KMS-11 (cell line): Measurements from ENCODE around the gene ISM2.

Source experiments
- H2AFZ ChIP-seq: fragments of 200-600 bp; sonication (generic); 2 replicates; pipeline ENCODE4 v1.6.1; 2016; ENCODE audit warnings: antibody characterized with exemption, mixed run types, low read depth
- H3K27ac ChIP-seq: fragments of 200-600 bp; sonication (generic); 2 replicates; pipeline ENCODE4 v1.6.1; 2016; ENCODE audit warnings: mild to moderate bottlenecking, mixed run types
- H3K27me3 ChIP-seq: fragments of 200-600 bp; sonication (generic); 2 replicates; pipeline ENCODE4 v1.6.1; 2017; ENCODE audit warnings: mild to moderate bottlenecking, low read depth, mixed run types, moderate library complexity; ENCODE audit not compliant: insufficient read depth
- H3K36me3 ChIP-seq: fragments of 200-600 bp; sonication (generic); 2 replicates; pipeline ENCODE4 v1.6.1; 2017; ENCODE audit warnings: mild to moderate bottlenecking, mixed run types; ENCODE audit not compliant: insufficient read depth
- H3K4me1 ChIP-seq: fragments of 200-600 bp; sonication (generic); 2 replicates; pipeline ENCODE4 v1.6.1; 2016; ENCODE audit warnings: mild to moderate bottlenecking, low read depth, mixed run types; ENCODE audit not compliant: poor library complexity, severe bottlenecking
- H3K4me2 ChIP-seq: fragments of 200-600 bp; sonication (generic); 2 replicates; pipeline ENCODE4 v1.7.0; 2016; ENCODE audit warnings: mild to moderate bottlenecking, mixed run types
- H3K4me3 ChIP-seq: fragments of 200-600 bp; sonication (generic); IDR thresholded peaks from 2 replicates; pipeline ENCODE4 v1.6.1; 2017; ENCODE audit warnings: low read depth, low read length, mixed read lengths; ENCODE audit not compliant: insufficient read depth
- H3K79me2 ChIP-seq: fragments of 200-600 bp; sonication (generic); 2 replicates; pipeline ENCODE4 v1.6.1; 2016; ENCODE audit warnings: low read depth, mixed run types; ENCODE audit not compliant: insufficient read depth
- H3K9ac ChIP-seq: fragments of 200-600 bp; sonication (generic); 2 replicates; pipeline ENCODE4 v1.6.1; 2016; ENCODE audit warnings: mild to moderate bottlenecking, mixed run types
- H4K20me1 ChIP-seq: fragments of 200-600 bp; sonication (generic); 2 replicates; pipeline ENCODE4 v1.6.1; 2016; ENCODE audit warnings: mild to moderate bottlenecking, mixed run types; ENCODE audit not compliant: insufficient read depth
- TF ChIP-seq, protein P1 (sequence below): fragments of 200-600 bp; sonication (generic); conservative IDR thresholded peaks from 2 replicates; pipeline ENCODE4 v1.6.1; 2017; ENCODE audit warnings: low read depth, mild to moderate bottlenecking, antibody characterized with exemption, low read length, moderate library complexity, mixed read lengths

Gene ISM2

DNA sequence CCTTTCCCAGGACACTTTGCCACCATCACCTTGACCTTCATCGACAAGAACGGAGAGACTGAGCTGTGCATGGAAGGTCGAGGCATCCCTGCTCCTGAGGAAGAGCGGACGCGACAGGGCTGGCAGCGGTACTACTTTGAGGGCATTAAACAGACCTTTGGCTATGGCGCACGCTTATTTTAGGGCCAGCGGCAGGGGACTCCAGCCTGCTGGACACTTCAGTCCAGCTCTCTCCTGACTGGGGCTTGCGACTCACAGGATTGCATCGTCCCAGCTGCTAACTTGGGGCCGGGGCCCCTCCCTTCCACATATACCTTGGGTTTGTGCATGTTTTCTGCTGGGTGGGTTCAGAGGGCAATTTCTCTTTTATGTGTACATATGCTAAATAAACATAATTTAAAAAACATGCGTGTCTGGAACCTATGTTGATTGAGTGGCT lies 29.5 kb downstream of the ISM2 start:
- no peaks in the 10 kb centered on the region for H3K27me3 ChIP-seq
- H3K27ac ChIP-seq, result no peak overlapping the region
- H2AFZ ChIP-seq, result no peak overlapping the region
- no peaks in the 10 kb centered on the region for H3K79me2 ChIP-seq
- H3K4me3 ChIP-seq, result no peak overlapping the region
- no peak overlapping the region for H3K9ac ChIP-seq
- no peaks in the 10 kb centered on the region for H3K4me1 ChIP-seq
- H4K20me1 ChIP-seq, result no peaks in the 10 kb centered on the region
- TF ChIP-seq, protein P1, sequence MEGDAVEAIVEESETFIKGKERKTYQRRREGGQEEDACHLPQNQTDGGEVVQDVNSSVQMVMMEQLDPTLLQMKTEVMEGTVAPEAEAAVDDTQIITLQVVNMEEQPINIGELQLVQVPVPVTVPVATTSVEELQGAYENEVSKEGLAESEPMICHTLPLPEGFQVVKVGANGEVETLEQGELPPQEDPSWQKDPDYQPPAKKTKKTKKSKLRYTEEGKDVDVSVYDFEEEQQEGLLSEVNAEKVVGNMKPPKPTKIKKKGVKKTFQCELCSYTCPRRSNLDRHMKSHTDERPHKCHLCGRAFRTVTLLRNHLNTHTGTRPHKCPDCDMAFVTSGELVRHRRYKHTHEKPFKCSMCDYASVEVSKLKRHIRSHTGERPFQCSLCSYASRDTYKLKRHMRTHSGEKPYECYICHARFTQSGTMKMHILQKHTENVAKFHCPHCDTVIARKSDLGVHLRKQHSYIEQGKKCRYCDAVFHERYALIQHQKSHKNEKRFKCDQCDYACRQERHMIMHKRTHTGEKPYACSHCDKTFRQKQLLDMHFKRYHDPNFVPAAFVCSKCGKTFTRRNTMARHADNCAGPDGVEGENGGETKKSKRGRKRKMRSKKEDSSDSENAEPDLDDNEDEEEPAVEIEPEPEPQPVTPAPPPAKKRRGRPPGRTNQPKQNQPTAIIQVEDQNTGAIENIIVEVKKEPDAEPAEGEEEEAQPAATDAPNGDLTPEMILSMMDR, result no peak
- no peaks in the 10 kb centered on the region for H3K36me3 ChIP-seq
- H3K4me2 ChIP-seq, result no peak overlapping the region

DNA sequence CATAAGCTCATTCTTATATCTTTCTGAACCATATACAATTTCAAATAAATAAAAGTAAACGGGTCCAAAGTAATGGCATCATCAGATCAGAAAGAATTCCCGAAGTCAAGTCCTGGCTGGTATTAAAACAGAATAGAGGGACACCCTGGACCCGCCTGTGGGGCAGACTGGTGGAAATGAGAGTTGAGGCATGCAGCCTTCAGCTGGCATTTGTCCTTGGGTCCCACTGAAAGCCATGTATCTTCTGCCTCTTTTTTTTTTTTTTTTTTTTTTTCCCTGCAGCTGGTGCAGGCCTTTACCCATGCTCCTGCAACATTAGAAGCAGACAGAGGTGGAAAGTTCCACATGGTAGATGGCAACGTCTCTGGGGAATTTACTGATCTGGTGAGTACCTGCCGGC lies 30.8 kb downstream of the ISM2 start:
- Histone ChIP-seq H2AFZ (no peak overlapping the region), H3K4me2 (no peak overlapping the region), H3K36me3 (no peaks in the 10 kb centered on the region), H3K4me3 (no peak overlapping the region), H3K4me1 (no peaks in the 10 kb centered on the region), H3K9ac (no peak overlapping the region), H3K27me3 (no peaks in the 10 kb centered on the region), H4K20me1 (no peaks in the 10 kb centered on the region), H3K79me2 (no peaks in the 10 kb centered on the region), H3K27ac (no peak overlapping the region)
- TF ChIP-seq, protein P1, result no peak

DNA sequence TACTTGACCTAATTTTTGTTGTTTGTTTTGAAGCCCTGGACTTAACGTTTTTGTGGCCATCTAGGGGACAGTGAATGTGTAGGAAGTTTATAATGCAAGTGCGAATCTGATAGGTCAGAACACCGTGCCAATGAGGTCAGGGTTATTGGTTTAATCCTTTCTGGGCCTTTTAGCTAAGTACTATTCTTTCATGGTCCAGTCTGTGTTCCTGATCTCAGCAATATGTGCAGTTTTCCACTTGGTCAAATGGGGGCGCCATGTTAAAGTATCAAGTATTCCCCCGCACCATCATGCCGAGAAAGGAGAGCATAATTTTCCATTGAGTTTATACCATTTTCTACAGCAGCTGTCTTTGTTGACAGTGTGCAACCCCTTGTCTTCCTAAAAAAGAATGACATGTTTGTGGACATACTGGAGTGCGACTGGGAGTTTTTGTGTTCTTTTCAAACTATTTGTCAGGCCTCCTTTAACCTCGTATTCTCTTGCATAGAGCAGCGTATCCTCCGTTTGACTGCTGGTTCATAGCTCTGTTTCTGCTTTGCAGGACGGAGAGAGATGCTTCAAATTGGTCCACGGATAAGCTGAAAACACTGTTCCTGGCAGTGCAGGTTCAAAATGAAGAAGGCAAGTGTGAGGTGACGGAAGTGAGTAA lies 39.4 kb downstream of the ISM2 start:
- Histone ChIP-seq H3K4me3 (no peak overlapping the region), H3K9ac (peak overlapping the region; percentile 57; the same call in 1 of the 2 replicates), H3K27me3 (no peaks in the 10 kb centered on the region), H3K79me2 (peaks cover 39% of the 10 kb centered on the region), H3K36me3 (no peaks in the 10 kb centered on the region; the same call in 1 of the 2 replicates), H3K4me1 (peaks cover 22% of the 10 kb centered on the region), H3K27ac (peak overlapping the region; percentile 50; the same call in 1 of the 2 replicates), H3K4me2 (peak overlapping the region; percentile 91), H4K20me1 (peaks cover 12% of the 10 kb centered on the region), H2AFZ (no peak overlapping the region)
- TF ChIP-seq, protein P1, result peak; percentile 72

DNA sequence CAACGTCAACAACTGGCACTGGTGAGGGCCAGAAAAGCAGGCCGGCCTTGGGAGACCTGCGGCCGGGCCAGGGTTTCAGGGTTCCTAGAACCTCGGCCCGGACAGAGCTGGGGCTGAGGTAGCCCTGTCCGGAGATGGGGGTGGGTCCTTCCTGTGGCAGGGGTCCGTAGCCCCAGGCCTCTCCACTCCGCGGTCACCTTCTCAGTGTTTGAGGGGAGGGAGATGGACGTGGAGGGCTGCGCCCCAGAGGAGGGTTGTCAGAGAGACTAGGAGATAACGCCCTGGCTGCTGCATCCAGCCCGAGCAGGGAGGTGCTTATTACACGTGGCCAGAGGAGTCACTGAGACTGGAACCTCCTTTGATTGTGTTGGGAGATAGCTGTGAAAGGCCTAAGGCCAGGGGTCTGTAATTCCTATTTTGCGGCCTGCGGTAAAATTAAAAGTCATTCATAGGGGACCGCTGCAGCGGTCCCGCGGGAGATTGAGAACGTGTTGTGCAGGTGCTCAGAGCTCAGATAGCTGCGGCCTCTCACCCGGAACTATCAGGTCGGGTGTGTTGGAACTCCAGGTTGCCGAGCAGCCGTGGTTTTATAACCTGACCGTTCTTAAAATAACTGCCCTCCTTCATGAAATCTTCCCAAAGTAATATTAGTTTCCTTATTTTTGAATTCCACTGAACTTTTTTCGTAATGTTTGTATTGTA lies 40.2 kb downstream of the ISM2 start:
- Histone ChIP-seq H2AFZ (peak overlapping the region; percentile 53; the same call in 1 of the 2 replicates), H3K4me2 (peak overlapping the region; percentile 91), H4K20me1 (peaks cover 12% of the 10 kb centered on the region), H3K4me1 (peaks cover 22% of the 10 kb centered on the region), H3K27me3 (no peaks in the 10 kb centered on the region), H3K36me3 (no peaks in the 10 kb centered on the region; the same call in 1 of the 2 replicates), H3K27ac (peak overlapping the region; percentile 50), H3K79me2 (peaks cover 39% of the 10 kb centered on the region), H3K4me3 (no peak overlapping the region), H3K9ac (peak overlapping the region; percentile 57)
- TF ChIP-seq, protein P1, result no peak
